Peyer's patch (tissue), 4 donors: ENCODE data around the gene KIF21A. TPM values are rescaled to one million over a fixed set of nuclear protein-coding genes. Genes with fewer than 3 reads are reported as not detected.

ENCODE experiments used
- DNase-seq, 3 donors: peaks; one replicate each; pipeline ENCODE4 v3.0.0-alpha.2; 2017 to 2019
- H3K27ac ChIP-seq, 4 donors: fragments of 200-600 bp; sonication (generic); one replicate each; pipeline ENCODE4 v1.5.1; 2016 to 2019
- H3K27me3 ChIP-seq, 2 donors: fragments of 200-600 bp; sonication (generic); one replicate each; pipeline ENCODE4 v1.5.1; 2019
- H3K36me3 ChIP-seq, 3 donors: fragments of 200-600 bp; sonication (generic); one replicate each; pipeline ENCODE4 v1.5.1; 2016 to 2019
- H3K4me1 ChIP-seq, 4 donors: fragments of 200-600 bp; sonication (generic); one replicate each; pipeline ENCODE4 v1.5.1; 2016 to 2019
- H3K4me3 ChIP-seq, 4 donors: fragments of 200-600 bp; sonication (generic); 1 replicate in 3 of 4; 2 replicates in 1 of 4; pipeline ENCODE4 v1.5.1; 2016 to 2019; ENCODE audit warnings: mild to moderate bottlenecking in 1 of 4
- H3K9me3 ChIP-seq, 4 donors: fragments of 200-600 bp; sonication (generic); one replicate each; pipeline ENCODE4 v1.5.1; 2016 to 2019; ENCODE audit warnings: mild to moderate bottlenecking in 1 of 4
- POLR2A ChIP-seq, 2 donors: fragments of 450-650 bp; IDR thresholded peaks; one replicate each; pipeline ENCODE4 v1.5.1; 2017; ENCODE audit warnings: antibody characterized with exemption in 2 of 2, mild to moderate bottlenecking in 2 of 2, moderate library complexity in 2 of 2
- total RNA-seq, 4 donors: library from RNA; depleted of rRNA; stranded (reverse); fragments of >200 nt; gene quantifications; one replicate each; pipeline ENCODE4 v1.1.0, GENCODE V29; 2016
- TF ChIP-seq, protein P1 (sequence below), 6 experiments: fragments of 450-650 bp in 4 of 6; fragments of 200-600 bp in 2 of 6; sonication (generic) in 1 of 6; IDR thresholded peaks; one replicate each; pipeline ENCODE4 v1.5.1; 2017 to 2019; ENCODE audit warnings: antibody characterized with exemption in 6 of 6, mild to moderate bottlenecking in 3 of 6, moderate library complexity in 1 of 6

The KIF21A gene
- total RNA-seq, 4 donors from 2014 or later: 14.7 to 41.3 (median 27.0) TPM

DNA sequence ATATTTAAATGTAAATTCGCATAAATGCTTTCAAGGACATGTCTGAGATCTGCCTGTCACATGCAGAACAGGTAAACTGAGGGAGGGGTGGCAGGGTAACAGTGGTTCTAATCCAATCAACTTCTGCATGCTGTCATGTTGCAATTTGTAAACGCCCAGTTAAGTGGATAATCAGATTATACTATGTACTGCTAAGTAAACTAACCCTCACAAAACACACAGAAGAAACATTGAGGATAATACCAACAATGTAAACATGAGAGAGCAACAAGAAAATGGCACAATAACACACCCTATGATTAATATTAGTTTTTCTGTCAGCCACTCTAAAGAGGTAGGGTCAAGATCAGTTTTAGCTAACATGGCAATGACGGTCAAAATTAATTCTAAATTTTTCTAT, 123.7 kb downstream of the KIF21A start:
- no peaks in the 10 kb centered on the region for H3K9me3 ChIP-seq
- DNase-seq: no peak
- H3K36me3 ChIP-seq: no peaks in the 10 kb centered on the region
- H3K4me1 ChIP-seq: no peaks in the 10 kb centered on the region
- H3K4me3 ChIP-seq: no peak overlapping the region
- no peak overlapping the region for H3K27ac ChIP-seq
- TF ChIP-seq, protein P1, sequence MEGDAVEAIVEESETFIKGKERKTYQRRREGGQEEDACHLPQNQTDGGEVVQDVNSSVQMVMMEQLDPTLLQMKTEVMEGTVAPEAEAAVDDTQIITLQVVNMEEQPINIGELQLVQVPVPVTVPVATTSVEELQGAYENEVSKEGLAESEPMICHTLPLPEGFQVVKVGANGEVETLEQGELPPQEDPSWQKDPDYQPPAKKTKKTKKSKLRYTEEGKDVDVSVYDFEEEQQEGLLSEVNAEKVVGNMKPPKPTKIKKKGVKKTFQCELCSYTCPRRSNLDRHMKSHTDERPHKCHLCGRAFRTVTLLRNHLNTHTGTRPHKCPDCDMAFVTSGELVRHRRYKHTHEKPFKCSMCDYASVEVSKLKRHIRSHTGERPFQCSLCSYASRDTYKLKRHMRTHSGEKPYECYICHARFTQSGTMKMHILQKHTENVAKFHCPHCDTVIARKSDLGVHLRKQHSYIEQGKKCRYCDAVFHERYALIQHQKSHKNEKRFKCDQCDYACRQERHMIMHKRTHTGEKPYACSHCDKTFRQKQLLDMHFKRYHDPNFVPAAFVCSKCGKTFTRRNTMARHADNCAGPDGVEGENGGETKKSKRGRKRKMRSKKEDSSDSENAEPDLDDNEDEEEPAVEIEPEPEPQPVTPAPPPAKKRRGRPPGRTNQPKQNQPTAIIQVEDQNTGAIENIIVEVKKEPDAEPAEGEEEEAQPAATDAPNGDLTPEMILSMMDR (IDR thresholded peaks at IDR 0.05): no peak
- no peak for TF ChIP-seq POLR2A (IDR thresholded peaks at IDR 0.05)
- H3K27me3 ChIP-seq: no peaks in the 10 kb centered on the region

DNA sequence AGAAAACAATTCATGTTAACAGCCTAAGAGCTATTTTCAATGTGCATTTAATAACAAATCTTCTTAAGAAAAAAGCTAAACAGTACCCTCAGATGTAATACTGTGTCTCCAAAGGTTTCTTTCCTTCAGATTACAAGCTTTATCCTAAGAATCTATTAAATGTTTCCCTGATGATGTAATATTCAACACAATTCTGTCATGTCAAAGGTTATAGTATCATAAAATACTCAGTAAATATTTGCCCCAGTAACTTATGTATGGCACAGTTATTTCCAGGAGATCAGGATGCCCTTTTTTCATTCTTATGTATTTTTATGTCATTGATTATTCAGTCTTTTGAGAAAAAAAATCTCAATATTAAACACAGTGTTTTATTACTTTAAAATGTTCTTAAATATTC, 128.4 kb downstream of the KIF21A start:
- no peak for DNase-seq
- Histone ChIP-seq H3K4me1 (no peaks in the 10 kb centered on the region), H3K4me3 (no peak overlapping the region), H3K9me3 (no peaks in the 10 kb centered on the region), H3K36me3 (no peaks in the 10 kb centered on the region), H3K27me3 (no peaks in the 10 kb centered on the region), H3K27ac (no peak overlapping the region)
- no peak for TF ChIP-seq POLR2A (IDR thresholded peaks at IDR 0.05)
- TF ChIP-seq, protein P1 (IDR thresholded peaks at IDR 0.05): no peak

DNA sequence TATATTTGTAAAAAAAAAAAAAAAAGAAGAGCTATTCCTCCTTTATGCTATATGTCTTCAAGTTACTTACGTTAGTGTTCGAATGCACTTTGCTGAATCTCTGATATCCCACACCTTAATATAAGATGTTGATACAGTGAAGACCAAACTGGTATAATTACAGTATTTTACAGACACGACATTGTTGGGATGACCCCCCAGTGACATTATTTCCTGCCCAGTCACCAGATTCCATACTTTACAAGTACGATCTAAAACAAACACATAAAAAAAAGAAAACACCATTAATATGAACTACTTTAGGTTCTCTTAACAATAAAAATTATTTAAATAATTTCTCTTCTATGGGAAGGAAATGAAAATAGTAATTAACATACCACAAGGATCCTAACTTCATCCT, 133.4 kb downstream of the KIF21A start:
- no peaks in the 10 kb centered on the region for H3K36me3 ChIP-seq
- H3K27ac ChIP-seq: no peak overlapping the region
- no peak for DNase-seq
- no peaks in the 10 kb centered on the region for H3K4me1 ChIP-seq
- no peaks in the 10 kb centered on the region for H3K27me3 ChIP-seq
- H3K4me3 ChIP-seq: no peak overlapping the region
- no peak for TF ChIP-seq POLR2A (IDR thresholded peaks at IDR 0.05)
- H3K9me3 ChIP-seq: no peaks in the 10 kb centered on the region

DNA sequence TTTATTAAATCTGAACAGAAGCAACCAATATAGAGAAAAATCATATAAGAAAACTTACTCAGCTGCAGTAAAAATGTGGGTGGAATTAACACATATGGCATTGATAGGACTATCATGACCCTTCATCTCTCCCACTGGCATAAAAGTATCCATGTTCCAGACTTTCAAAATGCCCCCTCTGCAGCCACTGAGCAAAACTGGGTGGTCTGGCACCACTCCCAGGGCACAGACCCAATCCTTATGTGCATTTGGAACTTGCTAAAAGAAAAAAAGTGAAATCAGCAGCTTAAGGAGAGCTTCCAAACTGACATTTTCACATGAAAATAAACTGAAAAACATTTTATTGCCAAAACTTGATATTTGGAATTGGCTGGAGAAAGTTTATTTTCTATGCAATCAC, 141.5 kb downstream of the KIF21A start:
- no peaks in the 10 kb centered on the region for H3K9me3 ChIP-seq
- no peak overlapping the region for H3K4me3 ChIP-seq
- no peak for TF ChIP-seq POLR2A (IDR thresholded peaks at IDR 0.05)
- TF ChIP-seq, protein P1 (IDR thresholded peaks at IDR 0.05): no peak
- H3K27ac ChIP-seq: no peak overlapping the region
- no peak for DNase-seq
- no peaks in the 10 kb centered on the region for H3K27me3 ChIP-seq
- H3K4me1 ChIP-seq: no peaks in the 10 kb centered on the region
- peaks cover 0 to 2% (median 0%) of the 10 kb centered on the region in 3 donors for H3K36me3 ChIP-seq

DNA sequence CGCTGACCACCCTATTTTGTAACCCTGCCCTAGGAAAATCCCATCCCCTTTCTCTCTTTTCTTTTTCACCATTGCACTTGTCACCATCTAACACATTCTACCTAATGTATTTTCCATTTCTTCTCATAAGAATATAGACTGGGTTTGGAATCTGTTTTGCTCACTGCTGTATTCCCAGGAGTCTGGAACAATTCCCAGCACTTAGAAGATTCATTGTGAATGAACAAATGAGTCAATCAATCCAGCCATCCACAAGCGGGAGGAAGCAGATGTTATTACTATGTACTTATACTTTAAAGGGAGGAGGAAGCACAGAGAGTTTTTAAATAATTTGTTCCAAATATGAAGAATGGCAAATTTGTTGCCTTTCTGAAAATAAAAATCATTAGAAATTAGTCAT, 142.1 kb downstream of the KIF21A start:
- no peak overlapping the region for H3K4me3 ChIP-seq
- no peaks in the 10 kb centered on the region for H3K4me1 ChIP-seq
- TF ChIP-seq POLR2A (IDR thresholded peaks at IDR 0.05): no peak
- TF ChIP-seq, protein P1 (IDR thresholded peaks at IDR 0.05): no peak
- H3K27me3 ChIP-seq: no peaks in the 10 kb centered on the region
- peaks cover 0 to 2% (median 0%) of the 10 kb centered on the region in 3 donors for H3K36me3 ChIP-seq
- no peaks in the 10 kb centered on the region for H3K9me3 ChIP-seq
- H3K27ac ChIP-seq: no peak overlapping the region
- DNase-seq: no peak

DNA sequence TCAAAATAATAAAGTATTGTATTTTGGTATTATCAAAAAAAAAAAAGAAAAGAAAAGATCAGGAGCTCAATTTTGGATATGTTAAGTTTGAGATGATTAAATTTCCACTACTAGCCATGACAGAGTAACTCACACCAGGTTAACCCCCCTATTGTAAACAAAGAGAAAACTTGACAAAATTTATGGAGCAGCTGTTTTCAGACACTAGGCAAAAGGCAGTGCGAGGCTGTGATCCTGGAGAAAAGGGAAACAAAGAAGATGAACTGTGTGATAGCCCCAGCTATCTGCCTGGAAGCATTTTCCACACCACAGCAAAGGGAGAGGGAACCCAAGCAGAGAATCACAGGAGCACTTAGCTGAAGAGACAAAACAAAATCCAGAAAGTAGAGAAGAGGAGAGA, 145.0 kb downstream of the KIF21A start:
- TF ChIP-seq, protein P1 (IDR thresholded peaks at IDR 0.05): no peak
- no peak for TF ChIP-seq POLR2A (IDR thresholded peaks at IDR 0.05)
- DNase-seq: no peak
- Histone ChIP-seq H3K27ac (no peak overlapping the region), H3K9me3 (no peaks in the 10 kb centered on the region), H3K27me3 (no peaks in the 10 kb centered on the region), H3K4me1 (no peaks in the 10 kb centered on the region), H3K4me3 (no peak overlapping the region), H3K36me3 (peaks cover 0 to 4% (median 2%) of the 10 kb centered on the region in 3 donors)
